Activated CD4-positive, CD25-positive, alpha-beta regulatory T cell treated with anti-CD3 and anti-CD28 coated beads, Interleukin-2, amount 50 U/mL, for 24 hours (primary cell): Measurements from ENCODE around the gene OR51B4.
"Not testable (repeated sequence)": the region's sequence is repeated elsewhere in the genome, so short reads cannot be mapped to it uniquely, and the experiment has no call there.

ENCODE experiments used
- ATAC-seq, 2 donors: fragments of 150-1000 bp; cut with Tn5 transposase; one replicate each; pipeline ENCODE4 v1.10.0; 2021; ENCODE audit warnings: mild to moderate bottlenecking in 1 of 2, moderate library complexity in 1 of 2

Gene OR51B4

GRCh38 chr11:5294342-5294995, 7.3 kb downstream of the OR51B4 start:
- not testable (repeated sequence) for ATAC-seq

DNA sequence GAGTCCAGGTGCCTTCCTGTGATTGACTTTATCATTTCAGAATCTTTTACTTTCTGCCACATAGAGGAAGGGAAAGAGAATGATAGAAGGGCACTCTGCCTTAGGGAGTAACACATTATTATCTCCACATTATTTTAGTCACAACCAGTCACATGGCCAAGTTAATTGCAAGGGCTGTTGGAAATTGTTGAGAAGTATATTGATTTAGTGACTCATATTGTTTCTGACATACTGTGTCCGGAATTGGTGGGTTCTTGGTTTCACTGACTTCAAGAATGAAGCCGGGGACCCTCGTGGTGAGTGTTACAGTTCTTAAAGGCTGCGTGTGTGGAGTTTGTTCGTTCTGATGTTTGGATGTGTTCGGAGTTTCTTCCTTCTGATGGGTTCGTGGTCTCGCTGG, 8.7 kb downstream of the OR51B4 start:
- no peak for ATAC-seq

DNA sequence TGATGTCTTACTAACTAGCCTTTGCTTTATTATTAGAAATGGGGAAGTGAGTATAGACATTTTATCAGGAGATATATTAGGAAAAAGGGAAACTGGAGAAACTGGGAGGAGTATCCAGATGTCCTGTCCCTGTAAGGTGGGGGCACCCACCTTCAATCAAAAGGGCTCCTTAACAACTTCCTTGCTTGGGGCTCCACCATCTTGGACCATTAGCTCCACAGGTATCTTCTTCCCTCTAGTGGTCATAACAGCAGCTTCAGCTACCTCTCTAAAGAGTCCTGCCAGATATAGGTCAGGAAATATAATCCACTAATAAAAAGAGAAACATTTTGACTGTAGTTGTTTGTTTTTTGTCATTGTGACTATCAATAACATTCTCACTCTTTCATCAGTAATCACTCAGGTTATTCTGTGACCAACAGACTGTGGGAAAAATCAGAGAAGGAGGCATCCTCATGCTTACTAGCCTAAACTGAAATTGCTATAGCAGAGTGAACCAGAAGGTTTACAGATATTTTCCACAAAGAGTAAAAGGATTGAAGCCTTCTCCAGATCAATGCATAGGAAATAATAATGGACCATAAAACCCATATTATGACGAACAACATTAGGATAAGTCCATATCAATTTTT, 10.4 kb downstream of the OR51B4 start:
- no peak for ATAC-seq

GRCh38 chr11:5290106-5290505, 11.6 kb downstream of the OR51B4 start:
- ATAC-seq, result no peak

GRCh38 chr11:5289696-5290095, 12.1 kb downstream of the OR51B4 start:
- ATAC-seq, result no peak

- ATAC-seq, result no peak
Observed at GRCh38 chr11:5288906-5289550, 12.7 kb downstream of the OR51B4 start.

GRCh38 chr11:5288108-5288905, 13.4 kb downstream of the OR51B4 start:
- no peak for ATAC-seq

GRCh38 chr11:5286901-5287300, 14.8 kb downstream of the OR51B4 start:
- ATAC-seq, result no peak

DNA sequence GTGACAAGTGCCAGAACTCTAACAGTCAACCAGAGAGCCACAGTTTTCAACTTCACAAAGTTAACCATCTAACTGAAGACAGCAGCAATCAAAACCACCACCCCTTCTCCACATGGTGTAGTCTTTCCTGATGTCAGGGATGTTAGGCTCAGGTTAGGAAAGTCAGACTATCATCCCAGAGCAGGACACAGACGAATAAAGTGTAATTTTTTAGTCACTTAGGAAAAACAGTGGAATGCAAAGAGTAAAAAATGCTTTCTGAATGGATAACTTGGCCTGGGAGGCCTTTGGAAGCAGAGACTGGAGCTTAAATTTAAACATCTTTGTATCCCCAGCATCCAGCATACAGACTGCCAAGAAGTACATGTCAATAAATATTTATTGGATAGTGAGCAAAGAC, 15.4 kb downstream of the OR51B4 start:
- no peak for ATAC-seq

- no peak for ATAC-seq
Observed at GRCh38 chr11:5285703-5286340, 15.9 kb downstream of the OR51B4 start.

GRCh38 chr11:5284637-5285036, 17.1 kb downstream of the OR51B4 start:
- no peak for ATAC-seq

DNA sequence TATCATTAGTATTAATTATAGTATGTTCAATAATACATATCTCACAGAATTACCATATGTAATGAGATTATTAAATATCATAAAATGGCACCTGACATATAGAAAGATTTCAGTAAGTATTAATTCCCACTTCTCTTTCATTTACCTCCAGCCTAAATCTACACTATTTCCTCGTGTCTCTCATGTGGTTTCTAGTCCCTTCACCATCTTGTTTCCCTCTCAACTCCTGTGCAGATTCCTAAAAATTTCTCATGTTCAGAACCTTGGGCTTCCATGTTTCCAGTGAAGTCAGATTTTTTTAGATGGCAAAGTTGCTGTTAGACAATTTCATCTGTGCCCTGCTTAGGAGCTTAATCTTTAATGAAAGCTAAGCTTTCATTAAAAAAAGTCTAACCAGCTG, 17.9 kb downstream of the OR51B4 start:
- ATAC-seq, result no peak

DNA sequence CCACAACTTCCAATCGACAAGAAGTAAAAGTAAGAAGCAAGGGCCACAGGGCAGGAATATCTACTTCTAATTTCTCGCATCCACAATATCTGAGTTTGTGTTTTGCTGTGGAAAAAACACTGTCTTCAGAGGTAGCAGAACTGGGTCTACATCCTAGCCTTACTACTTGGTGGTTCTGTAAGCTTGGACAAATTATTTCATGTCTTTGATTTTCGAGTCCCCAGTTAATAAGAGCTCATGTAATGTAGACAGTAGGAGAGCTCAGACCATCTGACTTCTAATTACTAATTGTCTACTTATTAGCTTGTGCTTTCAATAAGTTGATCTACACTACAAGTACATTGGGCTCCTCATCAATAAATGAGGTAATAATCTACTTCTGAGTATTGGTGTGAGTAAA, 18.7 kb downstream of the OR51B4 start:
- no peak for ATAC-seq

DNA sequence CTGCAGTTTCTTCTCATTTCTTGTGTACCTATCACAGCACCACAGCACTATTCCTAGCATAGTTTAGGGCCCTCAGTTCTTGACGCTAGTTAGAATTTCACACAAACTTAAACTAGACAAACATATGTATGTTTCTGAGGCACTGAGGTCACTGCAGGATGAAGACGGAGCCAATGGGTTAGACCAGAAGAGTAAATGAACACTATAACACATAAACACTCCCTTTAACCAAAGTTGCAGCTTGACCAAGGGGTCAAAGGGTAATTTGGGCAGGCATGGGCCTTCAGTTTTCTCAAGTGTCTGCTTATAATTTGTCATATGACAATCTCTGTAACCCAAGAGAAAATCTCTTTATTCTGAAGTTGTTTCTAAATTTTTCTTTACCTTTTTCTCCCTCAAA, 19.1 kb downstream of the OR51B4 start:
- ATAC-seq, result no peak

DNA sequence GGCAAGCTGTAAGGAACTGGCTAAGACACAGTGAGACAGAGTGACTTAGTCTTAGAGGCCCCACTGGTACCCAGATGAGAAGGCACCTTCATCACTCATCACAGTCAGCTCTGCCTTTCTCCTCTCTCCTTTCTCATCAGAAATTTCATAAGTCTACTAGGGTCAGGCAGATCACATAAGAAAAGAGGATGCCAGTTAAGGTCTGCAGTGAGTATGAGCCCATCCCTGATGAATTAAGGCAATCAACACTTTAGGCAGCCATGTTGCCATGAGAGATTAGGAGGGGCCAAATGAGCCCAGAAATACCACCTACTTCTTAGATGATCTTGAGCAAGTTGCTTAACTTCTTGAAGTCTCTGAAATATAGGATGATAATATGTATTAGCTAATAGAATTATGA, 20.1 kb downstream of the OR51B4 start:
- ATAC-seq, result no peak

GRCh38 chr11:5280582-5281102, 21.1 kb downstream of the OR51B4 start:
- ATAC-seq, result peak; percentile 58 to 78

GRCh38 chr11:5279471-5280090, 22.2 kb downstream of the OR51B4 start:
- no peak for ATAC-seq

- no peak for ATAC-seq
Observed at GRCh38 chr11:5277807-5278382, 23.9 kb downstream of the OR51B4 start.

GRCh38 chr11:5276697-5277096, 25.0 kb downstream of the OR51B4 start:
- no peak for ATAC-seq

DNA sequence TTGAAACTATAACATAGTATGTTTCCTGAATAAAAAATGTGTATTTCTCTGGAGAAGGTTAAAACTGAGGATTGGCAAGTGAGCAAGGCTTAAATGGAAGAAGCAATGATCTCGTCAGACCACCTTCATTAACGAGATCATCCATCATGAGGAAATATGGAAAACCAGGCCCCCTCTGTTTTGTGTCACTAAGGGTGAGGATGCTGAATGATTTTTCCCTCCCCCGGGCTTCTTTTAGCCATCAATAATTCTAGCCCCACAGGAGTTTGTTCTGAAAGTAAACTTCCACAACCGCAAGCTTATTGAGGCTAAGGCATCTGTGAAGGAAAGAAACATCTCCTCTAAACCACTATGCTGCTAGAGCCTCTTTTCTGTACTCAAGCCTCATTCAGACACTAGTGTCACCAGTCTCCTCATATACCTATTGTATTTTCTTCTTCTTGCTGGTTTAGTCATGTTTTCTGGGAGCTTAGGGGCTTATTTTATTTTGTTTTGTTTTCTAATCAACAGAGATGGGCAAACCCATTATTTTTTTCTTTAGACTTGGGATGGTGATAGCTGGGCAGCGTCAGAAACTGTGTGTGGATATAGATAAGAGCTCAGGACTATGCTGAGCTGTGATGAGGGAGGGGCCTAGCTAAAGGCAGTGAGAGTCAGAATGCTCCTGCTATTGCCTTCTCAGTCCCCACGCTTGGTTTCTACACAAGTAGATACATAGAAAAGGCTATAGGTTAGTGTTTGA, 26.2 kb downstream of the OR51B4 start:
- ATAC-seq, result no peak

DNA sequence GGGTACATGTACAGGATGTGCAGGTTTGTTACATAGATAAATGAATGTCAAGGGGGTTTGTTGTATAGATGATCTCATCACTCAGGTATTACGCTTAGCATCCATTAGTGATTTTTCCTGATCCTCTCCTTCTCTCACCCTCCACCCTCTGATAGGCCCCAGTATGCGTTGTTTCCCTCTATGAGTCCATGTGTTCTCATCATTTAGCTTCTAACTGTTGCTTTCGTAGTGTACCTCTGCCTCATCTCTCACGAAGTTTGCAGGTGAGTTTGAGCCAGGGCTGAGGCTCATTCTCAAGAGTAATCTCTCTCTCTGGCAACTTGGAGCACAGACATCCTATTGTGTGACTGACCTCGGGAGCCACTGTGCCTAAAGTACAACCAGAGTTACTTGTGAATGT, 27.4 kb downstream of the OR51B4 start:
- ATAC-seq, result no peak
